K562 treated with DMSO at 1 percent for 4 hours (cell line): ENCODE data around the gene NXT2. TPM values are rescaled to one million over a fixed set of nuclear protein-coding genes. Genes with fewer than 3 reads are reported as not detected.

Source experiments
- total RNA-seq: library from RNA; unstranded; fragments of 300-600 nt; gene quantifications from 2 replicates; pipeline ENCODE4 v1.2.3, GENCODE V29; 2022; ENCODE audit not compliant: insufficient read depth

The NXT2 gene
- 8.8 and 10.7 TPM in 2 replicates for total RNA-seq

GRCh38 chrX:109536439-109537323, at the start of gene NXT2:
Gene NXT2, plus strand, starts transcription at chrX:109536844. Its CDS starts 163 bp downstream, at chrX:109537007.

Other genes starting within 250 kb of the NXT2 start
- not detected in 2 replicates for gene GUCY2F, start 54.8 kb upstream of the NXT2 start, total RNA-seq
- not detected in 2 replicates for gene KCNE5, start 88.3 kb downstream of the NXT2 start, total RNA-seq
- gene ACSL4, start 196.4 kb downstream of the NXT2 start, total RNA-seq, result 11.3 and 15.1 TPM in 2 replicates